Raji (cell line): ENCODE measurements around the gene USP28.

Experiments
- POLR2A ChIP-seq: IDR thresholded peaks from 2 replicates; pipeline ENCODE4 v1.6.1; 2011; ENCODE audit warnings: low read depth, low read length, control low read depth; ENCODE audit not compliant: insufficient read depth

USP28 gene, protein sequence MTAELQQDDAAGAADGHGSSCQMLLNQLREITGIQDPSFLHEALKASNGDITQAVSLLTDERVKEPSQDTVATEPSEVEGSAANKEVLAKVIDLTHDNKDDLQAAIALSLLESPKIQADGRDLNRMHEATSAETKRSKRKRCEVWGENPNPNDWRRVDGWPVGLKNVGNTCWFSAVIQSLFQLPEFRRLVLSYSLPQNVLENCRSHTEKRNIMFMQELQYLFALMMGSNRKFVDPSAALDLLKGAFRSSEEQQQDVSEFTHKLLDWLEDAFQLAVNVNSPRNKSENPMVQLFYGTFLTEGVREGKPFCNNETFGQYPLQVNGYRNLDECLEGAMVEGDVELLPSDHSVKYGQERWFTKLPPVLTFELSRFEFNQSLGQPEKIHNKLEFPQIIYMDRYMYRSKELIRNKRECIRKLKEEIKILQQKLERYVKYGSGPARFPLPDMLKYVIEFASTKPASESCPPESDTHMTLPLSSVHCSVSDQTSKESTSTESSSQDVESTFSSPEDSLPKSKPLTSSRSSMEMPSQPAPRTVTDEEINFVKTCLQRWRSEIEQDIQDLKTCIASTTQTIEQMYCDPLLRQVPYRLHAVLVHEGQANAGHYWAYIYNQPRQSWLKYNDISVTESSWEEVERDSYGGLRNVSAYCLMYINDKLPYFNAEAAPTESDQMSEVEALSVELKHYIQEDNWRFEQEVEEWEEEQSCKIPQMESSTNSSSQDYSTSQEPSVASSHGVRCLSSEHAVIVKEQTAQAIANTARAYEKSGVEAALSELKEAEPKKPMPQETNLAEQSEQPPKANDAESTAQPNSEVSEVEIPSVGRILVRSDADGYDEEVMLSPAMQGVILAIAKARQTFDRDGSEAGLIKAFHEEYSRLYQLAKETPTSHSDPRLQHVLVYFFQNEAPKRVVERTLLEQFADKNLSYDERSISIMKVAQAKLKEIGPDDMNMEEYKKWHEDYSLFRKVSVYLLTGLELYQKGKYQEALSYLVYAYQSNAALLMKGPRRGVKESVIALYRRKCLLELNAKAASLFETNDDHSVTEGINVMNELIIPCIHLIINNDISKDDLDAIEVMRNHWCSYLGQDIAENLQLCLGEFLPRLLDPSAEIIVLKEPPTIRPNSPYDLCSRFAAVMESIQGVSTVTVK

DNA sequence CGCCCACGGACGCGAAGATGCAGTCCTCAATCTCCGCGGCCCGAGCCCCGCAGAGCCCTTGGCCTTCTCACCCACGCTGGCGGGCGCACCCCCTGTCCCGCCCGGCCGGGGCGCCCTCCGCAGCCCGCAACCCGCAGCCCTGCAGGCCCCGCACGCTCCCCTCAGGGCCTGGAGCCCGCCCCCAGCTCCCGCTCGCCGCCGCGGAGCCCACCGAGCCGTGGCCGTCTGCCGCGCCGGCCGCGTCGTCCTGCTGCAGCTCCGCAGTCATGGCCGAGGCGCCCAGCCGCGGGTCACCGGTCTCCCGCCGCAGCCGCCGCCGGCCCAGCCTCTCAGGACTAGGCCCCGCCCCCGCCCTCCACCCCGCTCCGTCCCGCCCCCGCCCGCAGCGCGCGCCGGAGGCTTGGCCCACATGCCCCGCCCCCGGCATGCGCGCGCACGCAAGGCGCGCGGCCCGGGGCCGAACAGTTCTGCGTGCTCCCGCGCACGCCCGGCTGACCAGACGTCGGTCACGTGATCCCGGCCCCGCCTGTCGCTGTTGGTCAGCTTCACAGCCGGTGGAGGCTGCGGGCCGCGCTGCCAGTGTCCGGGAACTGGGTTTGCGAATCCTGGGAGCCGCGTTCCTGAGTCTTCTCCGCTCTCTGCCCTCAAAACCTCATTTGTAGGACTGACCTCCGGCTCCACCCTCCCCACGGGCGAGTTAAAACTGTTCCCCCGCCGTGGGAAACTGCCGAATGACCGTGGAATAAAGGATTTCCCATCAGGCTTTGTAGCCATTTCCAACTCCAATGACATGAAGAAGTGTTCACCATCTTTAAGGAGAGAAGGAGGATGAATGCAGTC is at the start of gene USP28:
Gene USP28, minus strand, starts transcription at position 339 of the 840 bp plus-strand sequence. Its CDS starts 71 bp downstream, at position 268.
- peak; percentile 94 for TF ChIP-seq POLR2A

DNA sequence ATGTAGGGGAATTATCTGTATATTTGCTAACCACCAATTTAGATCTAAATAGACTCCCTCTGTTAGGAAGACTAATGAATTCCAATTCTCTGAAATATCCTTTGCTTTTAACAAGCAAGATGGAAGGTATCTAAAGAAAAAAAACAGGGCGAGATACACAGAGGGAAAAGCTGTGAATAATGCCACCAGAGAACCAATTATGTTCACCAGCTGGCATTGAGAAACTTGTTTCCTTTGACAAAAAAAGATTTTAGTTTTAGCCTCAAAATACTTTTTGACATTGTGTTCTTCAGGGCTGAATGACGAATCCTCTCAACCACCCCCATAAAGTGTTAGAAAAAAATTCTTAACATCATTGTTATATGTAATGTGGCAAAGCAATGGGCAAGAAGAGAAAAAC is 48.2 kb upstream of the USP28 start:
- no peak for TF ChIP-seq POLR2A

DNA sequence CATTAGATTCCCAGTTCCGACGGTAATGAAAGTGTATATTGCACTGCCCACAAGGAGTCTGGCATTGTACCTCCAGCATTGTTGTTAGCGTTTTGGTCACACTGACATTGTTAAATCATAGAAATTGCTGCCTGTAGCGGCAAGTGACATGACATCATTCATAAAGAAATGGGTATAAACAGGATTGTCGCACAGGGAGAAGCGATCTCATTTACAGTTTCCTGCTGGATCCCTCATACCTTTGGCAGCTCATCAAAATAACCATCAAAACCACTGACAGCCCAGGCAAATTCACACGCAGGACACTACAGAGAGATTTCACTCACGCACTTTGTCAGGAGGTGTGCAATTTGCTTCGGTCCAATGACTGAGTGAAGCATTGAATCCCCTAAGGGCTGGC is 32.7 kb upstream of the USP28 start:
- TF ChIP-seq POLR2A, result no peak

DNA sequence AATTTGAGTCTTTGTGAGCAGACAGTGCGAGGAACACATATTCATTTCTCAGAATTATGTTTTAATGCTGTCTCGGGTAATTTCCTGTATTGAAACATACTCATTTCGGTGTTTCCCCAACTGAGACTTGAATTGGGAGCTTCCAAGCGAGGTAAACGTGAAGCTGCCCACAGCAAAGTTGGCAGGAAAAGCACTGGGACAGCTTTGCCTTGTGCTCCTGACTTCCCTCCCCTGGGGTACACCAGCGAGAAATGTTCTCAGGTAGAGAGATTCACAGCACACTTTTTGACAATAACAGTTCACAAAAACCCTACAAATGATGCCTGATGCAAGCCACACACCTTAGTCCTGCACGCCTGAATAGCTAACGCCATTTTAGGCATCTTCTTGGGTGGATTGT is 32.3 kb upstream of the USP28 start:
- no peak for TF ChIP-seq POLR2A

DNA sequence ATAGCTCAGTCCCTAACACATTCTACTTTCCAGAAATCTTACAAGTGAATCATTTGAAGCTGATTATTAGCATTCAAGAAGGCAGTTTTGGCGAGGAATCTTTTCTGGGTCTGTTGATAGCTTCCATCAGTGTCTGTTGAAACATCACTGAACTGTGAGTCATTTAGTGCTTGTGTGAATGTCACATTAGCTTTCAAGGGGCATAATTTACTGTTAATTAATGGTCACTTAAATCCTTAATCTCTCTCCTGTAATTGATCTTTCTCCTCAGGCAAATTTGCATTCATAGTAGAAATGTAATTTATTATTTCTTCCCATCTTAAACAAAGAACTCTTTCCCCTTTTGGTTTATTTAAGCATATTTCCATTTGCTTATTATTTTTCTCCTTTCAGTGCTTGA is 31.8 kb upstream of the USP28 start:
- TF ChIP-seq POLR2A, result no peak

DNA sequence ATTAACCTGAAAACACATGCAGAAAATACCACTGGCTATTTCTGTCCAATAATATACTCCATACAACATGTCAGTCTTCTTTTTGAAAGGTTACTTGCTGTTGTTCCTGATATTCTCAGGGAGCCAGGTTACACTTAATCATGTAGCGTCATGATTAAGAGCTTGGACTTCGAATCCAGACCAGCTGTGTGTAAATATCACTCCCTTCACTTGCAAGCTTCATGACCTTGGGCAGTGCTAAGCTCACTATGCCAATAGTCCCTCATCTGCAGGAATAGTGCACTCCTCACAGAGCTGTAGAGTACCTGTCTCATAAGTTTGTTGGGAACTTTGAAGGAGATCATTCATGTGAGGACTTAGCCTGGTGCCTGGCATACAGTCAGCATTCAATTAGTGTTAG is 31.1 kb upstream of the USP28 start:
- no peak for TF ChIP-seq POLR2A

DNA sequence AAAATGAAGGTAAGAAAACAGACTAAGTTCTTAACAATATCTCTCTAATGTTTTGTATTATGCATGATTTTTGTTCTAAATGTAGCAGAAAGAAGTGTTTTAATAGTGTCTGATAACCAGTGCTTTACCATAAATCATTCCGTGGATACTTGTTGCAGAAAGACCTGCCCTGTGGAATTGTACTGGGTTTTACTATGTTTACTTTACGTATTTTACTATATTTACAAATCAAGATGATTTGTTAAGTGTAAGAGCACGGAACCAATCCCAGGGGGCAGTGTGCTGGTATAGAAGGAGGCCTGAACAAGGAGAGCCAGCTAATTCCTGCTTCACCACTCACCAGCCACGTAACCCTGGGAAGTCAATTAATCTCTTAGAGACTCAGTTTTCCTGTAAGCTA is 30.7 kb upstream of the USP28 start:
- no peak for TF ChIP-seq POLR2A

DNA sequence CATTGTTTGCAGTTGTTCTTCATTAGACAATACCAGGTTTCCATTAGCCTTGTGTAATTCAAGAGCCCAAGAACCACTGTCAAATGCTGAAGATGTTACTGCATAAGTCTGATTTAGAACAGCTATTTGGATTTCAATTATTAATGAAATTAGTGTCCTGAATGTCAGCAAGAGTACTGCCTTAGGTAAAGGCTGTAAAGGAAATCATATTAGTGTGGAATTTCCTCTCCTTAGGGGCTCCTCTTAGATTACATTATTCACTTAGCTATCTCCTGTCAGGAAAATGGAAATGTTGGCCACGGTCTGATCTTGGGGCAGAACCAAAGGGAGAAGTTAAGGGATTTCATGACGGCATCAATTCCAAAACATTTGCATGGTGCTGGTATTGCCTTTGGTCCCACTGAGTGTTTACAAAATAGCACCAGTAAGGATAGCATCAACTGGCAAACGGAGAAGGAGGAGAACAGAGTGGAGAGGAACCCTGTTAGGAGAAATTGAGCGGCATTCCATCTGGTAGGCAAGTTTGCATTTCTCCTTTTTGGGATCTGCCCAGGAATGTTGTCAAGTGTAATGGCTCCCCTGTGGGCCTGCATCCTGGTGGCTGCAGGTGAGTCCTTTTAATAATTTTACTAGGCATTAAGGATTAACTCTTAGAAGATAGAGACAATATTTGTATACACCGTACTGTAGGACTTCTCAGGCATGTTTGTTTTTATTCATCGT is 29.2 kb upstream of the USP28 start, which contains the start of gene HTR3B:
Gene HTR3B, plus strand, starts transcription at position 418 of the 723 bp plus-strand sequence. Its CDS starts 138 bp downstream, at position 556.
- TF ChIP-seq POLR2A, result no peak

DNA sequence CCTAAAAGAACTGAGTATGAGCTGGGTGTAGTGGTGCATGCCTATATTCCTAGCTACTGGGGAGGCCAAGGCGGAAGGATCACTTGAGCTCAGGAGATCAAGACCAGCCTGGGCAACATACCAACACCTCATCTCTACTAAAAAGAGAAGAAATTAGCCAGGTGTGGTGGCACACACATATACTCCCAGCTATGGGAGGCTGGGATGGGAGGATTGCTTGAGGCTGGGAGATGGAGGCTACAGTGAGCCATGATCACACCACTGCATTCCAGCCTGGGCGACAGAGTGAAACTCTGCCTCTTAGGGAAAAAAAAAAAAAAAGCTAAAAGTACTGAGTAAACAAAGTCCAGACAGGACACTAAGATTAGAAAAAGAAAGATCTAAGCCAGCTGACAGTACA is 25.8 kb upstream of the USP28 start:
- no peak for TF ChIP-seq POLR2A

DNA sequence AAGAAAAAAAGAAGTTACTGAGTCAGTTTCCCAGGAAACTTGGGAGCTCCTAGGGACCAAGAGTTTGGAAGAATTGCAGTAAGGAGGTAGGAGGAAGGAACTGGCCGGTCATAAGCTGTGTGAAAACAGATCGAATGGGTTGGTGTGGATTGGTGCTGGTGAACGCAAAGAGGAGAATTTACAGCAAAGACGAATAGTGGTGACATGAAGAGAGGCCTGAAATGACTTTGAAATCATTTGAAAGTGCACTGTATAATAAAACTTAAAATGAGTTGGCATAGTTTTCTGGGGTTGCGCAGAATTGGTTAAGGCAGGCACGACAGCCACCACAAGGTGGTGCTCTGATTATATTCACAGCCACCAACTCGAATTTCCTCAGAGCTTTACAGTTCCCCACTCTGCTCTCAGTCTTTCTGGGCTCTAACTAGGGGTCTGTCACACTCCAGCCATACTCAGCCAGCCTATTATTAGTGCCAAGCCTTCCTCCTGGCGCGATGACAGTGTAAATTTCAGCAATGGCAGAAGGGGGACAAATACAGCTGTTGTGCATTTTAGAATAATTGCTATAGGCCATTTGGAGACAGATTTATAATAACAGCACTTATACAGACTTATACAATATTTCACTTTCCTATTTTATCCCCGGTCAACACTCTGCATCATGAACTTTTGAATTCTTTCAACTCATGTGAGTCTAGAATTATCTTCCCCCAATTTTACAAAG is 20.9 kb upstream of the USP28 start:
- no peak for TF ChIP-seq POLR2A

DNA sequence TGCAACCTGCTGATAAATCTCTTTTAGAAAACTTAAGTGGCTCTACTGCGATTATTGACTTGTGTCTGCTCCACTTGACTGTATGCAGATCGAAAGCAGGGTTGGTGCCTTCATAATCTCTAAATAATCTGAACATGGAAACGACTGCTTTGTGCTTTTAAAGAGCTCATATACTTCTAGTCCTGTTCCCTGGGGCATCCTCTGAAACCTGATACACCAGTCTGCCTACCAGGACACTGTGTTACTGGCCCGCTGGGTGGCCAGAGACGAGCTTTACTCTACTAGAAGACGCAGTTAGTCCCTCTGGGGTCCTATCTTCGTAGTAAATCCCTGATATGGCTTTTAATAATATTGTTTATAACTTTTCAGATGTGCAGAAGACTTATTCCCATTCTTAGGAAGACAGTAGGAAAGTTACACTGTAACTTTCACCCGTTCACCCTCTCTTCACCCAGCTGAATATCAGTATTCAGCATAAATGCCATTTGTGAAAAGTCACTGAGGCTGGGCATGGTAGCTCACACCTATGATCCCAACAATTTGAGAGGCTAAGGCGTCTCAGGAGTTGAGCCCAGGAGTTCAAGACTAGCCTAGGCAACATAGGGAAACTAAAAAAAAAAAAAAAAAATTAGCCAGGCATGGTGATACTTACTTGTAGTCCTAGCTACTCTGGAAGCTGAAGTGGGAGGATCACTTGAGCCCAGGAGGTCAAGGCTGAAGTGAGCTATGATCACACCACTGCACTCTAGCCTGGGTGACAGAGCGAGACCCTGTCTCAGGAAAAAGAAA is 20.2 kb upstream of the USP28 start:
- no peak for TF ChIP-seq POLR2A

DNA sequence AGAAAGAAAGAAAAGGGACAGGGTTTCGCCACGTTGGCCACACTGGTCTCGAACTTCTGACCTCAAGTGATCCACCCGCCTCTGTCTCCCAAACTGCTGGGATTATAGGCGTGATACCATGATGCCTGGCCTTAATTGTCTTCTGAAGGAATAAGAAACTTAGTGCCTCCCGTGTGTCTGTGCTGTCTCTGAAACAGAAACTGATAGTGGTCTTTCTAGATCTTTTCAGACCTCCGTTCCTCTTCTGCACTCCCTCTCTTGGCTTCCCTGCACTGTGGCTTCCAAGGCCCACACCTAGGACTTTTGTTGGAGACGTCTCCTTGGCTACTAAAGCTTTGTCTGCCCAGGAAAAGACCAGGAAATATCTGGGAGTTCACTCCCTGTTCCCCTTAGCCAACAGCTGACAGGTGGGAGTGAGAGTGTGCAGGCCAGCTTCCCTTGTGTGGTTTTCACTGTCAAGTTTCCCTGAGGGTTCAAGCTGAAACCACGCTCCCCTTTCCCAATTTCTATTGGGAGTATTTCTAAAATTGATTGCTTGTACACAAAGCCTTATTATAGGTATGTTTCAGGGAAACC is 19.1 kb upstream of the USP28 start:
- no peak for TF ChIP-seq POLR2A
